HuH-7.5 (cell line): ENCODE measurements around the gene TTI1.

Experiments used
- DNase-seq: peaks from one replicate; pipeline ENCODE4 v3.0.0; 2011; ENCODE audit warnings: low spot score

TTI1 gene

DNA sequence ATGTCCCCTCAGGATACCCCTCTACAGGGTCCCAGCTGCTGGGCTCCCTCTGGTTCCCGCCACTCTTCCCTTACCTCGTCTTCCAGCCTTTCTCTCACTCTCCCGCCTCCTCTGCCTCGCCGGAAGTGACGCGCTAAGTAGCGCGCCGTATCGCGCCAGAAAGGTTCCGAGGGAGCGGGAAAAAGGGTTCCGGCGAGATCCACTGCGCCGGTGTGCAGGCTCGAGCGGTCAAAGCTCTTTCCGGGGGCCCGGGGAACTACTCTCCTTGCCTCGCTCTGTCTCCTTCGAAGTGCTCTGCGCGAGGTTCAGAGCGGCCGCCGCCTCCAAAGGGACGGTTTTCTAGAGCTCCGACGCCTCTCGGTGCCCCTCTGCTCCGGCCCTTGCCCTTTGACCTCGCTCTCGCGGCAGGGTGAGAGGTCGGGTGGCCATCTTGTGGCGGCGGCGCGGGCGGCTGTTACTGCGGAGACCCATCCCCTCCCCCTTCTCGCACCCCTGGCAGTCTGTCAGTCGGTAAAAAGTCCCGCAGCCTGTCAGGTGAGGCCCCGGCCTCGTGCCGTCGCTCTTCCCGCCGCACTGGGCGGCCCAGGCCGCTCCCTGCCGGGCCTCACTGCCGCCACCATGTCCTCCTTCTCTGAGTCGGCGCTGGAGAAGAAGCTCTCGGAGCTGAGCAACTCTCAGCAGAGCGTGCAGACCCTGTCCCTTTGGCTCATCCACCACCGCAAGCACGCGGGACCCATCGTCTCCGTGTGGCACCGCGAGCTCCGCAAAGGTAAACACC is at the start of gene TTI1, which contains the start of gene RPRD1B:
Gene TTI1 (minus strand): TSS at position 127 of the 778 bp plus-strand sequence. CDS start 19,640 bp downstream, outside the sequence.
Gene RPRD1B (plus strand): TSS at position 417 of the 778 bp plus-strand sequence. CDS start 202 bp downstream, at position 619.
- peak; percentile 61 for DNase-seq

DNA sequence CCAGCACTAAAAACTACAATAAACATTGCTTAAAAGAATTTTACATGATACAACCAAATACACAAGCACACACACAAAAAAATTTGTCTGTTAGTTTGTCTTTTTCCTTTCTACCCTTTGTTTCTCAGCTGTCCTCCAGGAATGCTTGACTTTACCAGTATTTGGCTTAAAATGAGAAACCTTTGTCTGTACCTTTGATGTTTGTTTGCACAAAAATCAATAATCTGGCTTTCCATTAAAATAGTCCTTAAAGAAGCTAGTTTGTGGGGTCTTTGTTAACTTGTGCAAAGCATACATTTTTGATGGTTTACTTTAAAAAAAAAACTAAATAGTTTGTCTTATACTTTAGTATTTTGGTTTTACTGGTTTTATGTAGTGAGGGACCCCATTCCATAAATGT is 49.6 kb upstream of the TTI1 start:
- no peak for DNase-seq

DNA sequence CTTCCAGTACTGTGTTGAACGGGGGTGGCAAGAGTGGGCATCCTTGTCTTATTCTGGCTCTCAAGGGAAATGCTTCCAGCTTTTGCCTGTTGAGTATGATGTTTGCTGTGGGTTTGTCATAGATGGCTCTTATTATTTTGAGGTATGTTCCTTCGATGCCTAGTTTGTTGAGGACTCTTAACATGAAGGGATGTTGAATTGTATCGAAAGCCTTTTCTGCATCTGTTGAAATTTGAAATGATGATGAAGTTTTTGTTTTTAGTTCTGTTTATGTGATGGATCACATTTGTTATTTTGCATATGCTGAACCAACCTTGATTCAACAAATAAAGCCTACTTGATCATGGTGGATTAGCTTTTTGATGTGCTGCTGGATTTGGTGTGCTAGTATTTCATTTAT is 48.3 kb upstream of the TTI1 start:
- no peak for DNase-seq

- no peak for DNase-seq
Measured at GRCh38 chr20:38079353-38079752, 46.1 kb upstream of the TTI1 start.

GRCh38 chr20:38078084-38078483 is 44.8 kb upstream of the TTI1 start:
- no peak for DNase-seq

- no peak for DNase-seq
Measured at GRCh38 chr20:38076548-38076947, 43.3 kb upstream of the TTI1 start.

- no peak for DNase-seq
Measured at GRCh38 chr20:38075161-38075998, 42.1 kb upstream of the TTI1 start.

- DNase-seq, result peak; percentile 22
Measured at GRCh38 chr20:38073307-38074071, 40.2 kb upstream of the TTI1 start.

DNA sequence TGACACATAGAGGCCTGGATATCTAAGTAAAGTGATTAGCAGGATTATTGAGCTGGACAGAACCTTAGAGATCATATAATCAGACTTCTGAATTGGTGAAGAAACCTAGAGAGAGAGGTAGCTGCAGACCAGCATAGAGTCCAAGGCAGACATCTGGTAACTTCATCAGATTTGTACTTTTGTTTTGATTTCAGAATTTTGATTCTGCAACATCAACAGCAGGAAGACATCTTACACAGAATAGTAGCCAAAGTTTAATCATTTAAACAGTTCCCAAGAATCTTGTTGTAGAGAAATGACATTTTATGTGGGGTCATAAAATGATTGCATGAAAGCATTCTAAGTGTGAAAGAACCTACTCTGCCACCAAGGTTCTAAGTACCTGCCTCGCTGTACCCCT is 39.6 kb upstream of the TTI1 start:
- no peak for DNase-seq

GRCh38 chr20:38067717-38068365 is 34.6 kb upstream of the TTI1 start:
- no peak for DNase-seq

GRCh38 chr20:38066969-38067716 is 33.9 kb upstream of the TTI1 start:
- no peak for DNase-seq

DNA sequence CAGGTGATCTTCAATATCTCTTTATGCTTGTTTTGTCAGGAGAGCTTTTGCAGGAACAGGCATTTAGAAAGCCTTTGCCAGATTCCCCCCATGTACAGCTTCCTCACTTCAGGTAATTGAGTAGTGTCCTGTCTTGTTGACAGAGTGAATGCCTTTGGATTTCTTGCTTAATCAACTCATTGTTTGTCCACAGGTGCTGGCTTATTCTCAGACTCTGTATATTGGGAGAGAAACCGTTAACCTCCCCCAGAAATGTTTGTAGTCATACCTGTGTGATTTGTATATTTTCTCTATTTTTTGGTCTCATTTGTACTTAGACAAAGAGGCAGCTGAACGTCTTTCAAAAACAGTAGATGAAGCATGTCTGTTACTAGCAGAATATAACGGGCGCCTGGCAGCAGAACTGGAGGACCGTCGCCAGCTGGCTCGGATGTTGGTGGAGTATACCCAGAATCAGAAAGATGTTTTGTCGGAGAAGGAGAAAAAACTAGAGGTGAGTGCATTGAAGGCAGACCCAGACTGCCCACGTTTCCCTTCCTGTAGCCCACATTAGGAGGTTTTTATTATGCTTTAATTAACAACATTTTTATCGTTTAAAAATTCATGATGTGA is 32.6 kb upstream of the TTI1 start:
- DNase-seq, result no peak

DNA sequence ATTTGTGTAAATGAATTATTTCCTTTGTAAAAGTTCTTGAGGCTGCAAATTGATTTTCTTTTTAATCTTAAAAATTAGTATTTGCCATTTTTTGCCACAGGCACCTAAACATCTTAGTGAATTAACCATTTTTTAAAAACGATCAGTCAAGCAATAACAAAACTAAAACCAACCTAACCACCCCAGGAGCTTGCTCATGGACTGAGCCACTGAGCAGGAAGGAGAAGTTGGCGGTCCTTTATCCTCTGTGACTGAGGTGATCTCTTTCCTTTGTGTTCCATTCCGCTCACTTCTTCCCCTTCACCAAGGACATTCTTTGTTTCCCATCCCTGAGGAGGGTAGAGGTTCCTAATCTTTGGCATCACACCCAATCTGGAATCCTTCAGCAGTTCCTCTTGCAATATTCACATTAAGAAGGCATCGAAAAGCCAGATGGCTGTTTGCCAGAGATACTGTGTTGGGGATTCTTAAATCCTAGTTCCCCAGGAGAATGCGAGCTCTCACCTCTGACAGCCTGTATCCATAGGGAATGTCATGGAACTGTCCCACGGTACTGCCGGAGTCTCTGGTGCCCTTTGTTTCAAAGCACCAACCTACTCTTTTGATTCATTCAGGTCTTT is 30.8 kb upstream of the TTI1 start:
- no peak for DNase-seq

DNA sequence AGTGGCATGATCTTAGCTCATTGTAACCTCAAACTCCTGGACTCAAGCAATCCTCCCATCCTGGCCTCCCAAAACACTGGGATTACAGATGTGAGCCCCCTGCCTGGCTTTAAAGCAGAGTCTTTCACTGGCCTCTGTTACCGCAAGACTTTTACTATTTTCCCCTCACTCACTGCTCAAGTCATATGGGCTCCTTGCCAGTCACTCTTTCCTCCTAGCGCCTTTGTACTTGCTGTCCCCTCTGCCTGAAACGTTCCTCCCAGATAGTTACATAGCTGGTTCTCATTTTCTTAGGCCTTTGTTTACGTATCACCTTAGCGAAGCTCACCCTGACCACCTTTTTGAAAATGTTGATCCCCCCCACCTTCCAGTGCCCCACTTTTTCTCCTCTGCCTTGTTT is 29.6 kb upstream of the TTI1 start:
- no peak for DNase-seq

DNA sequence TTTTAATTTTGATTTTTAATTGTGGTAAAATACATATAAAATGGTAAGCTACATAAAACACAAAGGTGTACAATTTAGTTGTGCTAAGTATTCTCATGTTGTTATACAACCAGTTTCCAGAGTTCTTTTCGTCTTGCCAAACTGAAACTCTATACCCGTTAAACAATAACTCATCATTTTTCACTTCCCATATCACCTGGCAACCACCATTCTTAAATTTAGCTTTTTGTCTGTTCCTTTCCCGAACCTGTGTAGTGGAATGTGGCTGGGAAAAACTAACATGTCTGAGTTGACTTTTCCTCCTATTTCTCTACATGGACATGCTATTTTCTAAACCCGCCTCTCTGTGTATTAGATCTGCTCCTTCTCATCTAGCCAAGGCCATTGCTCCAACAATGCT is 27.9 kb upstream of the TTI1 start:
- DNase-seq, result no peak

- no peak for DNase-seq
Measured at GRCh38 chr20:38060536-38060935, 27.3 kb upstream of the TTI1 start.

DNA sequence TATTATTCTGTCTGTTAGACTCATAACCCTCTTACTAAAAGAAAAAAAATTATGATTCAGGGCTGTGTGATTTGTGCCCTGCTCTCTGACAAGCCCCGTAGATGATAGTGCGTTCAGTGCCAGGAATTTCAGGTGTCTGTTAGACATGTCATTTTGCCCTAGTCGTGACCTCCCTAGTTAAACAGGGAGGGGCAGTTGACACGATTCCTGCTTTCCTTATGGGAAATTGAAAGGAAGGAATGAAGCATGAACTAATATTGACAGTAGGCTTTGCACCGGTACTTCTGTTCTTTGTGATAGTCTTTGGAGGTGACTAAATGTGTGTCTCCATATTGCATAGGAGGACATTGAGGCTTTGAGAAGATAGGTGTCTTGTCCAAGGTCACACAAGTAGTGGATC is 26.6 kb upstream of the TTI1 start:
- no peak for DNase-seq

DNA sequence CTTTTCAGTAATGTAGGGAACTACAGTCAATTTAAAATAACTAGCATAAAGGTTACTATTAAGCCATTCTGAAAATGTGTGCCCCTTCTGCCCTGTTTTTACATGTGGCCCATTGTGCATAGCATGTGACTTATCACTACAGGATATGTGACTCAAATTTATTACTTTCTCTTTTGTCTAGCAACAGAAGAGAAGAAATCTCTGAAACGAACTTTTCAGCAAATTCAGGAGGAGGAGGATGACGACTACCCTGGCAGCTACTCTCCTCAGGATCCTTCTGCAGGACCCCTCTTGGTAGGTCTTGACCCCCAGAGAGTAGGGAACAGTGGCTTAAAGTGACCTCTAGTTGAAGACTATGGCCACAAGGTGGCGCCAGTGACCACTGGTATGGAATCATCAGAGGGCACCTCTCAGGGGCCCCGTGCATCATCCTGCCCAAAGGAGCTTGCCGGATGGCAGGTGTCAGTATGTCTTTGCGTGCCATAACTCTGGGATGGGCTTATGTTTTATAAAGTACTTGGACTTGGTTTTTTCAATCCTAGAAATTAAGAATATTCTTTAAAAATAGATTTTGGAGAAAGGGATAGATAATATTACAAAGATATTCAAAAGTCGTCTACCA is 24.2 kb upstream of the TTI1 start:
- peak; percentile 63 for DNase-seq

DNA sequence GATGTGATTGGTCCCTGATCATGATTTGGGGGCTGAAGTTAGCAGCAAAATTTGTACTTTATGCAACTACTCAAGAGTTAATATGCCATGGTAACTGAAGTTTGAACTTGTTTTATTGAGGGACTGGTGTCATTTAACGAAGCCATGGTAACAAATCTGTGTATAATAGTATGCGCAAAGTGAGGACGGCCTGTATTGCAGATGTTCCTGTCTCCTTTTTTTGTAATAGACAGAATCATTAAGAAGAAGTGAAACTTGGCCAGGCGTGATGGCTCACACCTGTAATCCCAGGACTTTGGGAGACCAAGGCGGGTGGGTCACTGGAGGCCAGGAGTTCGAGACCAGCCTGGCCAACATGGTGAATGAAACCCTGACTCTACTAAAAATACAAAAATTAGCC is 22.6 kb upstream of the TTI1 start:
- DNase-seq, result no peak

- DNase-seq, result no peak
Measured at GRCh38 chr20:38055294-38055693, 22.0 kb upstream of the TTI1 start.
